Measurements from ENCODE around the gene CFAP157.

The CFAP157 gene

DNA sequence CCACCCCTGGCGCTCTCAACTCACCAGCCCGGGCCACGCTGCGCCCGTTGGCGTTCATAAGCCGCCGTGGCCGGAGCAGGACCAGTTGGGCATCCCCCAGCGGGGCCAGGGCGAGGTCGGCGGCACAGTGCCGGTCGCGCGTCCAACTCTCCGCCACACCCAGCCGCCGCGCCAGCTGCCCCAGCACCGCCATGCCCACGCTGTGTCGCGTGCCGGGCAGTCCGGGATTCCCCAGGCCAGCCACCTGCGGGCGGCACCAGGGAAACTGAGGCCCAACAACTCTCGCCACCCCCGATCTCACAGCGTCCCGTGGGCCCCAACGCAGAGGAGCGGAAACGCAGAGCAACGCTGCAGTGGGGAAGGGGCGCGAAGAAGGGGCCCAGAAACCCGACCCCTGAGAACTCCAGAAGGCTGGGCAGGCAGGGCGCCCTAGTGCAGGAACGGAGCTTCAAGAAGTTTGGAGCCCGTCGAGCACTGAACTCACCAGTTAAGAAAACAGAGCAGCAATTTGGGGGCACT is 8.2 kb downstream of the CFAP157 start:
- DNase-seq (ENCODE audit: low spot score): no peak
- peak overlapping the region; percentile 73 to 75 for H3K27ac ChIP-seq
- peak overlapping the region; percentile 96 for H3K4me3 ChIP-seq
- TF ChIP-seq, protein P1, sequence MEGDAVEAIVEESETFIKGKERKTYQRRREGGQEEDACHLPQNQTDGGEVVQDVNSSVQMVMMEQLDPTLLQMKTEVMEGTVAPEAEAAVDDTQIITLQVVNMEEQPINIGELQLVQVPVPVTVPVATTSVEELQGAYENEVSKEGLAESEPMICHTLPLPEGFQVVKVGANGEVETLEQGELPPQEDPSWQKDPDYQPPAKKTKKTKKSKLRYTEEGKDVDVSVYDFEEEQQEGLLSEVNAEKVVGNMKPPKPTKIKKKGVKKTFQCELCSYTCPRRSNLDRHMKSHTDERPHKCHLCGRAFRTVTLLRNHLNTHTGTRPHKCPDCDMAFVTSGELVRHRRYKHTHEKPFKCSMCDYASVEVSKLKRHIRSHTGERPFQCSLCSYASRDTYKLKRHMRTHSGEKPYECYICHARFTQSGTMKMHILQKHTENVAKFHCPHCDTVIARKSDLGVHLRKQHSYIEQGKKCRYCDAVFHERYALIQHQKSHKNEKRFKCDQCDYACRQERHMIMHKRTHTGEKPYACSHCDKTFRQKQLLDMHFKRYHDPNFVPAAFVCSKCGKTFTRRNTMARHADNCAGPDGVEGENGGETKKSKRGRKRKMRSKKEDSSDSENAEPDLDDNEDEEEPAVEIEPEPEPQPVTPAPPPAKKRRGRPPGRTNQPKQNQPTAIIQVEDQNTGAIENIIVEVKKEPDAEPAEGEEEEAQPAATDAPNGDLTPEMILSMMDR (IDR thresholded peaks at IDR 0.05): no peak

DNA sequence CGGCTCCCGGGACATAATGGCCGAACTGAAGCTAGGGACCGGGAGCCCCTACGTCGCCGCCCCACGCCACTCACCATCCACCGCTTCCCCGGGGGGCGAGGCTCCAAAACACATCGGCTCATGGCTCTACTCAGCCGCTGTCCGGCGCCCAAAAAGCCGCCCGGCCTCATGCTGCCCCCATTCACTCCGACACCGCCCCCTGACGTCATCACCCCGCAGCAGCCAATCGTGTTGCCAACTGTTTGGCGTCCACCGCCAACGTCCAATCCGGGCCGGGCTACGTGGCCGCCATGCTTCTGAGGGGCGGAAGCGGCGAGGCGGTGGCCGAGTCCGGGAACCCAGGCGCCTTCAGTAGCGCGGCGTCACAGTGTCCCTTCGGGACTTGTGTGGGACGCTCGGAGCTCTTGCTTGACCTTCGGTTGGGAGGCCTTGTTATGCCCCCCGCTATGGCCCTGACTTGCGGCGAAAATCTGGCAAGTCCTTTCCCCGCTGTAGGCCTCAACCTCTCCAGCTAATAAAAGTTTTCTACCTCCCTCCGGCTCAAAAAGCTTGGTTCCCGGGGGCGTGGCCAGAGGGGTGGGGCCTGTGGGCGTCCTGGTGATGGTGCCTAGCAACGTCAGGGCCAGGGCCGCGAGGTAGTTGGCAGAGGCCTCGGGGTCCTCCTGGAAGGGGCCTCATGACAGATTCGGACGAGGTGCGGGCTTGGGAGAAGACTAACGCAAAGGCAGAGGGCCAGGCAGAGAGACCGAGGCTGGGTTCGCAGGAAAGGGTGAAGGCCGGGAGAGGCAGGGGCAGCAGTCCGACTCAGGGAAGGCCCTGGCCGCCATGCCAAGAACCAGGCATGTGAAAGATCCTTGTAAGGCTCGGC is 8.9 kb downstream of the CFAP157 start, which contains the start of the genes PTRH1 and TTC16:
Gene PTRH1 (minus strand): TSS at position 194 of the 868 bp plus-strand sequence. CDS start 24 bp downstream, at position 170.
Gene TTC16 (plus strand): TSS at position 610 of the 868 bp plus-strand sequence. CDS start 67 bp downstream, at position 677.
- TF ChIP-seq, protein P1 (IDR thresholded peaks at IDR 0.05): no peak
- Histone ChIP-seq H3K27ac (peak within 1 kb of the TSS; percentile 73 to 75), H3K4me3 (peak within 1 kb of the TSS; percentile 96)
- peak; percentile 98 for DNase-seq (ENCODE audit: low spot score)

DNA sequence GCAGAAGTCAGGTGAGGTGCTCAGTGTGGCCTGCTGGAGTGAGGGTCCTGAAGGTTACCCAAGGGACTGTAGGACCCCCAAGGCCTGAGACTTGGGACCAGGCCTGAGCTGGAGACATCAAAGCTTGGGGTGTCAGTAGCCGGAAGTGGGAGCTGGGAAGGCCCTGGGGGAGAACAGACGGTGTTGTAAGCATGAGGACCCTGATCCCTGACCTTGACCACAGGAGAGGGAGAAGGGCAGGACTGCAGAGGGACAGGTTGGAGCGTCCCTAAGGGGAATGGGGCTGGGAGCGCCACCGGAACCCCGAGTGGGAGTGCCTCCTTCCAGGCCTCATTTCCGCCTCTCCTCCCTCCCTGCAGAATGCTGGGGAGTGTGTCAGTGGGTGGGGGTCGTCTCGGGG is 9.6 kb downstream of the CFAP157 start:
- H3K4me3 ChIP-seq: peak overlapping the region; percentile 96
- TF ChIP-seq, protein P1 (IDR thresholded peaks at IDR 0.05): no peak
- peak overlapping the region; percentile 73 to 75 for H3K27ac ChIP-seq
- DNase-seq (ENCODE audit: low spot score): no peak

DNA sequence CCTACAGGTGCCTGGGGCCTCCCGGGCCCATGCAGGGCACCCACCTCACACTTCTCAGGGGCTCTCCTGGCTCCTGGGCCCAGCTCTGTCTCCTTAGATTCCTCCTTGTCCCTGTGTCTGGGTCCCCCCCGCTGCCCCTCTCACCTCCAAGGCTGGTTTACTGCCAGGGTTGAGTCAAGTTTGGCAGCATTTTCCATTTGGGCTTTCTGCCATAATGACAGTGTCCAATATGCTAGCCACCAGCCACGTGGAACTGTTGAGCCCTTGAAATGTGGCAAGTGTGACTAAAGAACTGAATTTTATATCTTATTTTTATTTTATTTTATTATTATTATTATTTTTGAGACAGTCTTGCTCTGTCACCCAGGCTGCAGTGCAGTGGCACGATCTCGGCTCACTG is 11.0 kb downstream of the CFAP157 start:
- DNase-seq (ENCODE audit: low spot score): no peak
- TF ChIP-seq, protein P1 (IDR thresholded peaks at IDR 0.05): no peak

DNA sequence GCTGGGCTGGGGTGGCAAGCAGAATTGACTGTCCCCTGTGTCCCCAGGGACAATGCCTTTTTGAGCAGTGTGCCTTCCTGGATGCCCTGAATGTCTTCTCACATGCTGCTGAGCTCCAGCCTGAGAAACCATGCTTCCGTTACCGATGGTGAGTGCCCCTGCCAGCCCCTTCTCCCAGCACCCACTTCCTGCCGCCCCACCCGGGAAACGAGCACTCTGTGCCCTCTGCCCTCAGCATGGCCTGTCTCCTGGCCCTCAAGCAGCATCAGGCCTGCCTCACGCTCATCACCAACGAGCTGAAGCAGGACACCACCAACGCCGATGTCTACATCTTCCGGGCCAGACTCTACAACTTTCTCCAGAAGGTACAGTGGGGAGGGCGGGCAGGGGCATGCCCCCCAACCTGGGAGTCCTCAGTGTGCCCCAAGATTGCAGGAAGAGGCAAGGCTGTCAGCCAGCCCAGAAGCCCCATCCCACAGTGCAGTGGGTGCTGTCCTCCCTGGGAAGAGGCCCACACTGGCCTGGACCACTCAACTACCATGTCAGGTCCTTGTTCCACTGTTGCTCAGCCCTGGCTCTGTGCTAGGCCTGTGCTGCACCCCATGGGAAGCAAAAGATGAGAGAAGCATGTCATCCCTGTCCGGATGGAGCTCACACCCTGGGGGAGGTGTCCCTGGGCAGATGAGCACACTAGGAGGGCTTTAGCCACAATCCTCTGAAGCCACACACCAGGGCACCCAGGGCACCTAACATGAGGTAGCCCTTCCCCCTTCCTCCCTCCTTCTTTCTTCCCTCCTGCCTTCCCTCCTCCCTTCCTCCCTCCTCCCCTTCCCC is 13.5 kb downstream of the CFAP157 start:
- no peak overlapping the region for H3K4me3 ChIP-seq
- H3K27ac ChIP-seq: no peak overlapping the region
- DNase-seq (ENCODE audit: low spot score): no peak
- TF ChIP-seq, protein P1 (IDR thresholded peaks at IDR 0.05): no peak

More for the DNA sequence above, 11.0 kb downstream of the CFAP157 start:
- Histone ChIP-seq H3K4me3 (no peak overlapping the region), H3K27ac (no peak overlapping the region)

DNA sequence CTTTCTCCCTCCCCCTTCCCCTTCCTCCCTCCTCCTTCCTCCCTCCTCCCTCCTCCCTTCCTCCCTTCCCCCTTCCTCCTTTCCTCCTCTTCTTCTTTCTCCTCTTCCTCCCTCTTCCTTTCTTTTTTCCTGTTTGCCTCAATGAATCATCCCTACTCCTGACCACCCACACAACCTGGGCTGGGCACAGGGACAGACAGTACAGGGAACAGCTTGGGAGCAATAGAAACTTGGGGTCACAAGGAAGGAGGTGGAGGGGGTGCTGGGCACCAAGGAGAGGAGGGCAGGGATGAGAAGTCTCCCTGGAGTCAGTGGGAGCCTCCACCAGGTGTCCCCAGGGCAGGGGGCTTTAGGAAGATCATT is 14.1 kb downstream of the CFAP157 start:
- Histone ChIP-seq H3K27ac (no peak overlapping the region), H3K4me3 (no peak overlapping the region)
- DNase-seq (ENCODE audit: low spot score): no peak
- TF ChIP-seq, protein P1 (IDR thresholded peaks at IDR 0.05): no peak

Measured in coronary artery (tissue), 2 donors.